GM12892 (cell line): ENCODE results near the gene SPTLC2.

Experiments used
- POLR2A ChIP-seq: IDR thresholded peaks from 2 replicates; pipeline ENCODE4 v1.6.1; 2011; ENCODE audit warnings: low read depth, low read length, control low read depth
- POLR2AphosphoS5 ChIP-seq: IDR thresholded peaks from 2 replicates; pipeline ENCODE4 v1.6.1; 2011; ENCODE audit warnings: low read depth, low read length, control low read depth
- TAF1 ChIP-seq: IDR thresholded peaks from 2 replicates; pipeline ENCODE4 v1.6.1; 2011; ENCODE audit warnings: low read depth, mild to moderate bottlenecking, control low read depth, low read length, borderline replicate concordance

DNA sequence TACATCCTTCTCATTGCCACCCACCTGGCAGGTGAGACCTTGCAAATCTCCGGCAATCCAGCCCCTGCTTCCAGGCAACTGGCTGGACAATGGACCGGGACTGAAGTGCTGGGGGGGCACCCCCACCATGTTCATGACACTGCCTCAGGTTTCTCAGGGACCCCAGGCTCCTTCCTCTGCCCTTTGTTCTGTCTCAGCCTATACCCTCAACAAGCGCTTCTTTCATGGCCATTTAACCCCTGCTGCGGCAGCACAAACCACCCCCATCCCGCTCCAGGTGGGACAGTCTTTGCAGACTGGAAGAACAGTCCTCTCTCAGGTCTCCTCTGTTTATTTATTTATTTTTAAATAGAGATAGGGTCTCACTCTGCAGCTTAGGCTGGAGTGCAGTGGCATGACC, 125.4 kb downstream of the SPTLC2 start:
- no peak for TF ChIP-seq POLR2A
- TF ChIP-seq POLR2AphosphoS5 = no peak
- no peak for TF ChIP-seq TAF1
